ENCODE data around the gene TRIM71.

Gene TRIM71

GRCh38 chr3:32881624-32882023, 63.8 kb downstream of the TRIM71 start:
- Histone ChIP-seq H3K27me3 (ENCODE audit: insufficient read depth, poor library complexity, severe bottlenecking) (no peaks in the 10 kb centered on the region), H3K4me3 (replicated peaks; ENCODE audit: insufficient read depth, low read length) (no peak overlapping the region), H3K27ac (replicated peaks) (no peak overlapping the region)
- TF ChIP-seq SPI1 (IDR thresholded peaks at IDR 0.05; ENCODE audit: borderline replicate concordance, low read depth) (no peak), GABPA (IDR thresholded peaks at IDR 0.05; ENCODE audit: low read depth) (no peak), REST (IDR thresholded peaks at IDR 0.05; ENCODE audit: insufficient replicate concordance, low read depth) (no peak), CTCF (IDR thresholded peaks at IDR 0.05; ENCODE audit: insufficient read depth, low read length) (no peak), POLR2AphosphoS5 (IDR thresholded peaks at IDR 0.05; ENCODE audit: low read depth) (no peak)
- no peak for DNase-seq (ENCODE audit: low read depth in 1 of 2, low spot score in 1 of 2)

GRCh38 chr3:32882189-32882588, 64.4 kb downstream of the TRIM71 start:
- no peak overlapping the region for H3K4me3 ChIP-seq (replicated peaks; ENCODE audit: insufficient read depth, low read length)
- H3K27me3 ChIP-seq (ENCODE audit: insufficient read depth, poor library complexity, severe bottlenecking) = no peaks in the 10 kb centered on the region
- TF ChIP-seq SPI1 (IDR thresholded peaks at IDR 0.05; ENCODE audit: borderline replicate concordance, low read depth) (no peak), CTCF (IDR thresholded peaks at IDR 0.05; ENCODE audit: insufficient read depth, low read length) (no peak), POLR2AphosphoS5 (IDR thresholded peaks at IDR 0.05; ENCODE audit: low read depth) (no peak), REST (IDR thresholded peaks at IDR 0.05; ENCODE audit: insufficient replicate concordance, low read depth) (no peak), GABPA (IDR thresholded peaks at IDR 0.05; ENCODE audit: low read depth) (no peak)
- DNase-seq (ENCODE audit: low read depth in 1 of 2, low spot score in 1 of 2) = no peak
- H3K27ac ChIP-seq (replicated peaks) = no peak overlapping the region

- DNase-seq (ENCODE audit: low read depth in 1 of 2, low spot score in 1 of 2) = no peak
- Histone ChIP-seq H3K27ac (replicated peaks) (no peak overlapping the region), H3K4me3 (replicated peaks; ENCODE audit: insufficient read depth, low read length) (no peak overlapping the region), H3K27me3 (ENCODE audit: insufficient read depth, poor library complexity, severe bottlenecking) (no peaks in the 10 kb centered on the region)
- TF ChIP-seq REST (IDR thresholded peaks at IDR 0.05; ENCODE audit: insufficient replicate concordance, low read depth) (no peak), POLR2AphosphoS5 (IDR thresholded peaks at IDR 0.05; ENCODE audit: low read depth) (no peak), GABPA (IDR thresholded peaks at IDR 0.05; ENCODE audit: low read depth) (no peak), SPI1 (IDR thresholded peaks at IDR 0.05; ENCODE audit: borderline replicate concordance, low read depth) (no peak), CTCF (IDR thresholded peaks at IDR 0.05; ENCODE audit: insufficient read depth, low read length) (no peak)
Observed at GRCh38 chr3:32882603-32883025, 64.8 kb downstream of the TRIM71 start.

Data from HL-60 (cell line).